Fibroblast of lung (primary cell): ENCODE measurements around the gene CALU. TPM values are rescaled to one million over a fixed set of nuclear protein-coding genes. Genes with fewer than 3 reads are reported as not detected.
A peak's percentile ranks its signal among the peaks of the same experiment; 100 is the strongest.

ENCODE experiments used
- DNase-seq, 2 donors: peaks; one replicate each; pipeline versions ENCODE4 v3.0.0 to v3.0.0-alpha.2; 2010; ENCODE audit warnings: low read depth in 2 of 2
- H2AFZ ChIP-seq: 2 replicates; pipeline ENCODE4 v1.5.1; 2012; ENCODE audit warnings: low read length, control low read depth, inconsistent platforms
- H3K27ac ChIP-seq: 2 replicates; pipeline ENCODE4 v1.5.1; 2011; ENCODE audit warnings: low read length, control low read depth; ENCODE audit not compliant: insufficient read depth
- H3K27me3 ChIP-seq: 2 replicates; pipeline ENCODE4 v1.5.1; 2011; ENCODE audit warnings: mild to moderate bottlenecking, low read length; ENCODE audit not compliant: control insufficient read depth, insufficient read depth
- H3K36me3 ChIP-seq: 2 replicates; pipeline ENCODE4 v1.5.1; 2011; ENCODE audit warnings: low read length; ENCODE audit not compliant: control insufficient read depth, insufficient read depth
- H3K4me1 ChIP-seq: 2 replicates; pipeline ENCODE4 v1.5.1; 2011; ENCODE audit warnings: low read length; ENCODE audit not compliant: control insufficient read depth, insufficient read depth; ENCODE audit errors: extremely low read depth
- H3K4me2 ChIP-seq: 2 replicates; pipeline ENCODE4 v1.5.1; 2011; ENCODE audit warnings: low read length, control low read depth; ENCODE audit not compliant: insufficient read depth; ENCODE audit errors: extremely low read depth
- H3K4me3 ChIP-seq, 4 experiments: fragments of 200-600 bp in 1 of 4; sonication (generic) in 1 of 4; replicated peaks in 1 of 4; 2 replicates each; pipeline ENCODE4 v1.5.1; 2011 to 2016; ENCODE audit warnings: low read length in 4 of 4, low read depth in 3 of 4, mild to moderate bottlenecking in 3 of 4, control low read depth in 2 of 4, inconsistent platforms in 1 of 4, mixed read lengths in 1 of 4; ENCODE audit not compliant: insufficient read depth in 1 of 4; ENCODE audit errors: control extremely low read depth in 1 of 4
- H3K79me2 ChIP-seq: 2 replicates; pipeline ENCODE4 v1.5.1; 2012; ENCODE audit warnings: mild to moderate bottlenecking, low read length, inconsistent platforms; ENCODE audit not compliant: control insufficient read depth, insufficient read depth
- H3K9ac ChIP-seq: 2 replicates; pipeline ENCODE4 v1.5.1; 2011; ENCODE audit warnings: mild to moderate bottlenecking, low read length, control low read depth; ENCODE audit not compliant: insufficient read depth
- H3K9me3 ChIP-seq: 2 replicates; pipeline ENCODE4 v1.5.1; 2012; ENCODE audit warnings: low read depth, low read length; ENCODE audit not compliant: control insufficient read depth, insufficient read depth
- H4K20me1 ChIP-seq: 2 replicates; pipeline ENCODE4 v1.5.1; 2011; ENCODE audit warnings: low read length; ENCODE audit not compliant: control insufficient read depth, insufficient read depth; ENCODE audit errors: extremely low read depth
- EZH2 ChIP-seq: IDR thresholded peaks from 2 replicates; pipeline ENCODE4 v1.5.1; 2012; ENCODE audit warnings: low read length, control low read depth, mild to moderate bottlenecking; ENCODE audit errors: missing control alignments
- polyA plus RNA-seq, 2 donors: library from polyadenylated mRNA; depleted of rRNA in 1 of 2; stranded (reverse) in 1 of 2; unstranded in 1 of 2; fragments of >200 nt; gene quantifications; 2 replicates each; pipeline ENCODE4 v1.2.1, GENCODE V29; 2011 to 2012; ENCODE audit warnings: missing spikeins in 1 of 2
- total RNA-seq: library from RNA; depleted of rRNA; stranded (reverse); fragments of >200 nt; gene quantifications from 2 replicates; pipeline ENCODE4 v1.2.1, GENCODE V29; 2014
- TF ChIP-seq, protein P1 (sequence below), 2 donors: IDR thresholded peaks in 1 of 2; conservative IDR thresholded peaks in 1 of 2; 1 replicate in 1 of 2; 2 replicates in 1 of 2; pipeline ENCODE4 v1.5.1; 2011 to 2012; ENCODE audit warnings: low read length in 2 of 2, control low read depth in 1 of 2, inconsistent platforms in 1 of 2, low read depth in 1 of 2, mild to moderate bottlenecking in 1 of 2

The CALU gene
- total and polyA plus RNA-seq, 2 donors (not counting 1 experiment from before 2014, with no cell fraction given), result 636 to 1,372 TPM

DNA sequence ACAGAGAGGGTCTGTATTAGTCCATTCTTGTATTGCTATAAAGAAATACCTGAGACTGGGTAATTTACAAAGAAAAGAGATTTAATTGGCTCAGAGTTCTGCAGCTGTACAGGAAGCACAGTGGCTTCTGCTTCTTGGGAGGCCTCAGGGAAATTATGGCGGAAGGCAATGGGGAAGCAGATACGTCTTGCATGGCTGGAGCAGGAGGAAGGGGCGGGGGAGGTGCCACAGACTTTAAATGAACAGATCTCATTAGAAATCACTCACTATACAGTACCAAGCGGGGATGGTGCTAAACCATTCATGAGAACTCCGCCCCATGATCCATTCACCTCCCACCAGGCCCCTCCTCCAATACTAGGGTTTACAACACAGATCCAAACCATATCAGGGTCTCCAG lies 3.7 kb upstream of the CALU start:
- Histone ChIP-seq H3K36me3 (no peaks in the 10 kb centered on the region), H3K9me3 (no peaks in the 10 kb centered on the region), H2AFZ (no peak overlapping the region), H3K4me2 (no peak overlapping the region), H3K4me1 (peaks cover 11% of the 10 kb centered on the region), H3K4me3 (no peak overlapping the region), H3K9ac (no peak overlapping the region), H3K27me3 (no peaks in the 10 kb centered on the region), H4K20me1 (peaks cover 4% of the 10 kb centered on the region), H3K79me2 (peaks cover 13% of the 10 kb centered on the region), H3K27ac (no peak overlapping the region)
- no peak for DNase-seq
- no peak for TF ChIP-seq EZH2
- TF ChIP-seq, protein P1, sequence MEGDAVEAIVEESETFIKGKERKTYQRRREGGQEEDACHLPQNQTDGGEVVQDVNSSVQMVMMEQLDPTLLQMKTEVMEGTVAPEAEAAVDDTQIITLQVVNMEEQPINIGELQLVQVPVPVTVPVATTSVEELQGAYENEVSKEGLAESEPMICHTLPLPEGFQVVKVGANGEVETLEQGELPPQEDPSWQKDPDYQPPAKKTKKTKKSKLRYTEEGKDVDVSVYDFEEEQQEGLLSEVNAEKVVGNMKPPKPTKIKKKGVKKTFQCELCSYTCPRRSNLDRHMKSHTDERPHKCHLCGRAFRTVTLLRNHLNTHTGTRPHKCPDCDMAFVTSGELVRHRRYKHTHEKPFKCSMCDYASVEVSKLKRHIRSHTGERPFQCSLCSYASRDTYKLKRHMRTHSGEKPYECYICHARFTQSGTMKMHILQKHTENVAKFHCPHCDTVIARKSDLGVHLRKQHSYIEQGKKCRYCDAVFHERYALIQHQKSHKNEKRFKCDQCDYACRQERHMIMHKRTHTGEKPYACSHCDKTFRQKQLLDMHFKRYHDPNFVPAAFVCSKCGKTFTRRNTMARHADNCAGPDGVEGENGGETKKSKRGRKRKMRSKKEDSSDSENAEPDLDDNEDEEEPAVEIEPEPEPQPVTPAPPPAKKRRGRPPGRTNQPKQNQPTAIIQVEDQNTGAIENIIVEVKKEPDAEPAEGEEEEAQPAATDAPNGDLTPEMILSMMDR (conservative IDR thresholded peaks at IDR 0.05 in 1 of 2, IDR thresholded peaks at IDR 0.05 in 1 of 2; ENCODE audit: low read depth in 1 of 2, low read length in 2 of 2), result no peak

DNA sequence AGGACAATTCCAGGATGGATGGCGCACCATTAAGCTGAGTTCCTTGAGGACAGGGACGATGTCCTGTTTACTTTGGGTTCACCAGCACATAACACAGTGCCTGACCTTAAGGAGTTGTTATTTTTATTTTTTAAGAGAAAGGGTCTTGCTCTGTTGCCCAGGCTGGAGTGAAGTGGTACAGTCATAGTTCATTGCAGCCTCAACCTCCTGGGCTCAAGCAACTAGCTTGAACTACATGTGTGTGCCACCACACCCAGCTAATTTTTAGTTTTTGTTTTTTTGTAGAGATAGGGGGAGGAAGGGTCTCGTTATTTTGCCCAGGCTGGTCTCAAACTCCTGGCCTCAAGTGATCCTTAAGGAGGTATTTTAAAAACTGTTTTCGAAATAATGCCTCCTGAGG lies 1.7 kb upstream of the CALU start:
- no peaks in the 10 kb centered on the region for H3K9me3 ChIP-seq
- TF ChIP-seq EZH2, result no peak
- TF ChIP-seq, protein P1 (conservative IDR thresholded peaks at IDR 0.05 in 1 of 2, IDR thresholded peaks at IDR 0.05 in 1 of 2; ENCODE audit: low read depth in 1 of 2, low read length in 2 of 2), result no peak
- peaks cover 2% of the 10 kb centered on the region for H3K36me3 ChIP-seq
- H3K27me3 ChIP-seq, result no peaks in the 10 kb centered on the region
- peaks cover 33% of the 10 kb centered on the region for H3K79me2 ChIP-seq
- no peak overlapping the region for H3K4me2 ChIP-seq
- peaks cover 13% of the 10 kb centered on the region for H3K4me1 ChIP-seq
- no peak overlapping the region for H3K4me3 ChIP-seq
- peaks cover 11% of the 10 kb centered on the region for H4K20me1 ChIP-seq
- DNase-seq, result no peak
- H2AFZ ChIP-seq, result no peak overlapping the region
- H3K9ac ChIP-seq, result no peak overlapping the region
- no peak overlapping the region for H3K27ac ChIP-seq

DNA sequence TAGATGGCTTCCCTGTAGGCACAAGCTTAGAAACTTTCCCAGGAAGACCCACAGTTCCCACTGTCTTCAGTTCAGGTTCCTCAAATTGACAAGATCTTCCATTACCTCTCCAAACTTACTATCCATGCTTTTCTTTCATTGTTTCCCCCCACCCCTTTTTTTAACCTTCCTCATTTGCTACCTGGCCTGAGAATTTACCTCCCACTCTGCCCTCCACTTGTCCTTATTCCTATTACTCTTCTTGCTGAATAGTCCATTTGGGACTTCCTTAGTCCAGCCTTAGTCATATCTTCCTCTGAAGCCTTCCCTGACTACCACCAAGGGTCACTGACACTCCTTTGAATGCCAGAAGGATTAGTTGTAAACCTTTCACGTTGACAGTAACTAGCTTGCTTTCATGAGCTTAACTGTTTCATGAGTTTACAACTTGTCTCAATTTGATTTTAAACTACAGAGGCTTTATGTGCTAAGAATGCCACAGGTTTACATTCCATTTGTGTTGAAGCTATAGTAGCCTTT lies 1.2 kb upstream of the CALU start:
- peaks cover 12% of the 10 kb centered on the region for H4K20me1 ChIP-seq
- TF ChIP-seq EZH2, result no peak
- TF ChIP-seq, protein P1 (conservative IDR thresholded peaks at IDR 0.05 in 1 of 2, IDR thresholded peaks at IDR 0.05 in 1 of 2; ENCODE audit: low read depth in 1 of 2, low read length in 2 of 2), result no peak
- no peak overlapping the region for H2AFZ ChIP-seq
- H3K9ac ChIP-seq, result no peak overlapping the region
- H3K9me3 ChIP-seq, result no peaks in the 10 kb centered on the region
- peaks cover 13% of the 10 kb centered on the region for H3K4me1 ChIP-seq
- peak; percentile 42 to 87 for DNase-seq
- peaks cover 38% of the 10 kb centered on the region for H3K79me2 ChIP-seq
- peaks cover 2% of the 10 kb centered on the region for H3K36me3 ChIP-seq
- H3K27ac ChIP-seq, result peak overlapping the region; percentile 99
- peak overlapping the region; percentile 17 for H3K4me2 ChIP-seq
- peak overlapping the region in 1 of 4 experiments; percentile 83 for H3K4me3 ChIP-seq
- H3K27me3 ChIP-seq, result no peaks in the 10 kb centered on the region
